Esophagus muscularis mucosa (tissue), 4 donors: ENCODE data around the gene SH2D1B.

ENCODE experiments used
- CTCF ChIP-seq, 3 experiments: fragments of 200-600 bp in 2 of 3; fragments of 450-650 bp in 1 of 3; sonication (generic) in 2 of 3; IDR thresholded peaks; one replicate each; pipeline ENCODE4 v1.5.1; 2017 to 2019; ENCODE audit warnings: antibody characterized with exemption in 3 of 3, mild to moderate bottlenecking in 2 of 3, moderate library complexity in 1 of 3
- EP300 ChIP-seq: sonication (generic); formaldehyde crosslinking; IDR thresholded peaks from one replicate; pipeline ENCODE4 v1.6.1; 2017; ENCODE audit warnings: antibody characterized with exemption
- POLR2AphosphoS5 ChIP-seq, 2 donors: sonication (generic); formaldehyde crosslinking; IDR thresholded peaks; one replicate each; pipeline ENCODE4 v1.6.1; 2017; ENCODE audit warnings: antibody characterized with exemption in 2 of 2

GRCh38 chr1:162397039-162397448 is 14.9 kb downstream of the SH2D1B start:
- TF ChIP-seq EP300, result no peak
- no peak for TF ChIP-seq CTCF (IDR thresholded peaks at IDR 0.05)
- no peak for TF ChIP-seq POLR2AphosphoS5 (IDR thresholded peaks at IDR 0.05)
